ENCODE results near the gene PAPSS1.
"Not testable (repeated sequence)": the region's sequence is repeated elsewhere in the genome, so short reads cannot be mapped to it uniquely, and the experiment has no call there.

PAPSS1 gene

GRCh38 chr4:107683873-107684272 is 36.2 kb downstream of the PAPSS1 start:
- no peak for DNase-seq

- DNase-seq = no peak
These were observed 37.7 kb downstream of the PAPSS1 start for GRCh38 chr4:107682306-107682705.

- no peak for DNase-seq
These were observed 51.0 kb downstream of the PAPSS1 start for GRCh38 chr4:107669068-107669467.

GRCh38 chr4:107666134-107666533 is 53.9 kb downstream of the PAPSS1 start:
- DNase-seq = no peak

- no peak for DNase-seq
These were observed 55.0 kb downstream of the PAPSS1 start for GRCh38 chr4:107665001-107665400.

- no peak for DNase-seq
These were observed 61.4 kb downstream of the PAPSS1 start for GRCh38 chr4:107658400-107659336.

GRCh38 chr4:107655289-107655688 is 64.7 kb downstream of the PAPSS1 start:
- no peak for DNase-seq

- DNase-seq = peak; percentile 3
These were observed 65.3 kb downstream of the PAPSS1 start for GRCh38 chr4:107654694-107655093.

GRCh38 chr4:107651408-107651807 is 68.6 kb downstream of the PAPSS1 start:
- DNase-seq = not testable (repeated sequence)

- no peak for DNase-seq
These were observed 69.8 kb downstream of the PAPSS1 start for GRCh38 chr4:107650251-107650650.

GRCh38 chr4:107648178-107648991 is 71.6 kb downstream of the PAPSS1 start:
- DNase-seq = no peak

- DNase-seq = no peak
These were observed 72.4 kb downstream of the PAPSS1 start for GRCh38 chr4:107647591-107647990.

- DNase-seq = no peak
These were observed 74.4 kb downstream of the PAPSS1 start for GRCh38 chr4:107645604-107646003.

- no peak for DNase-seq
These were observed 77.0 kb downstream of the PAPSS1 start for GRCh38 chr4:107643021-107643420.

GRCh38 chr4:107640878-107641277 is 79.2 kb downstream of the PAPSS1 start:
- DNase-seq = no peak

GRCh38 chr4:107640197-107640596 is 79.8 kb downstream of the PAPSS1 start:
- DNase-seq = no peak

GRCh38 chr4:107635735-107636134 is 84.3 kb downstream of the PAPSS1 start:
- DNase-seq = no peak

- no peak for DNase-seq
These were observed 88.5 kb downstream of the PAPSS1 start for GRCh38 chr4:107631560-107631959.

- no peak for DNase-seq
These were observed 89.8 kb downstream of the PAPSS1 start for GRCh38 chr4:107630185-107630705.

- DNase-seq = no peak
These were observed 90.7 kb downstream of the PAPSS1 start for GRCh38 chr4:107629318-107629717.

- no peak for DNase-seq
These were observed 94.6 kb downstream of the PAPSS1 start for GRCh38 chr4:107625391-107625902.

- DNase-seq = no peak
These were observed 96.0 kb downstream of the PAPSS1 start for GRCh38 chr4:107624024-107624423.

- DNase-seq = no peak
These were observed 98.0 kb downstream of the PAPSS1 start for GRCh38 chr4:107622006-107622405.
